ENCODE results near the gene TMEM200A.

GRCh38 chr6:130379223-130379622, 13.4 kb downstream of the TMEM200A start:
- no peak for TF ChIP-seq CTCF (IDR thresholded peaks at IDR 0.05)
- no peak for TF ChIP-seq POLR2A (IDR thresholded peaks at IDR 0.05)

All from body of pancreas (tissue), 4 donors.